GM13977 (cell line): ENCODE data around the gene POLN.

ENCODE experiments used
- DNase-seq: peaks from one replicate; pipeline ENCODE4 v3.0.0; 2012; ENCODE audit warnings: low spot score
- in situ Hi-C: fragments of 300-500 bp; cut with MboI; formaldehyde crosslinking; loops from one replicate; pipeline ENCODE4 v1.12.0; 2022; ENCODE audit warnings: low sequenced_read_pairs, low pct_unique_long_range_greater_than_20kb, mixed read lengths, inconsistent platforms; ENCODE audit not compliant: unreplicated experiment
- TF ChIP-seq, protein P1 (sequence below): IDR thresholded peaks from 2 replicates; pipeline ENCODE4 v1.5.1; 2012; ENCODE audit warnings: mild to moderate bottlenecking, control low read depth; ENCODE audit not compliant: insufficient read depth; ENCODE audit errors: extremely low read depth, missing control alignments

The POLN gene

DNA sequence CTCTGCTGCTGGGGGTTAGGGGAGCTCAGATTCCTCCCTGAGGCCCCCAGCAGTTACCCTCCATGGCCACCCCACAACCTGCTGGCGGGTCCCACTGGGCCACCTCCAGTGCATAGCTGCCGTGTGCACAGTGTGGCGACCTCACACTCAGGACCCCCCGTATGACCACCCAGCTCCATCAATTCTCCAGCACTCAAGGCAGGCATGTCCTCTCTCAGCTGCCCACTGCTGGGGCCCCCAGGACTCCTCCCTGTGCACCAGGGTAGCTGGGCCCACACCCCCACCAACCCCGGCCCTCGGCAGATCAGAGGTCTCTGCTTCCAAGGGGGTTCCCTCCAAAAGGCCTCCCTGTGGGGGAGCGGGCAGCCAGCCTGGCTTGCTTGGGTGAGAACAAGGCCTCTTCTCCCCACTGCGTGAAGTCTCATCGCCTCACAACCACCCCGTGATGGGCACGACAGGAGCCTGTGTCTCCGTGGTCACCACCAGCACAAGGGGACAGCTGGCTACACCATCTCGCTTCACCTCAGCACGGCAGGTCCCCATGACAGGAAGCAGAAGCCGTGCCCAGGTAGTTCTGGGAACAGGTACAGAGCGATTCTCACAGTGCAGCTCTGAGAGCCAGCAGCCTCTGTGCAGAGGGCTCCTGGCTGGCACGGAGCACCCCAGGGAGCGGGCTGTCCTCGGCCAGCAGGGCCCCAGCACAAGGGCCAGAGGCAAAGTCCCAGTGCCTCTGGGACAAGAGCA lies 4.6 kb upstream of the POLN start:
- in situ Hi-C loops: no loop called here
- peak; percentile 11 for DNase-seq
- TF ChIP-seq, protein P1, sequence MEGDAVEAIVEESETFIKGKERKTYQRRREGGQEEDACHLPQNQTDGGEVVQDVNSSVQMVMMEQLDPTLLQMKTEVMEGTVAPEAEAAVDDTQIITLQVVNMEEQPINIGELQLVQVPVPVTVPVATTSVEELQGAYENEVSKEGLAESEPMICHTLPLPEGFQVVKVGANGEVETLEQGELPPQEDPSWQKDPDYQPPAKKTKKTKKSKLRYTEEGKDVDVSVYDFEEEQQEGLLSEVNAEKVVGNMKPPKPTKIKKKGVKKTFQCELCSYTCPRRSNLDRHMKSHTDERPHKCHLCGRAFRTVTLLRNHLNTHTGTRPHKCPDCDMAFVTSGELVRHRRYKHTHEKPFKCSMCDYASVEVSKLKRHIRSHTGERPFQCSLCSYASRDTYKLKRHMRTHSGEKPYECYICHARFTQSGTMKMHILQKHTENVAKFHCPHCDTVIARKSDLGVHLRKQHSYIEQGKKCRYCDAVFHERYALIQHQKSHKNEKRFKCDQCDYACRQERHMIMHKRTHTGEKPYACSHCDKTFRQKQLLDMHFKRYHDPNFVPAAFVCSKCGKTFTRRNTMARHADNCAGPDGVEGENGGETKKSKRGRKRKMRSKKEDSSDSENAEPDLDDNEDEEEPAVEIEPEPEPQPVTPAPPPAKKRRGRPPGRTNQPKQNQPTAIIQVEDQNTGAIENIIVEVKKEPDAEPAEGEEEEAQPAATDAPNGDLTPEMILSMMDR: no peak

DNA sequence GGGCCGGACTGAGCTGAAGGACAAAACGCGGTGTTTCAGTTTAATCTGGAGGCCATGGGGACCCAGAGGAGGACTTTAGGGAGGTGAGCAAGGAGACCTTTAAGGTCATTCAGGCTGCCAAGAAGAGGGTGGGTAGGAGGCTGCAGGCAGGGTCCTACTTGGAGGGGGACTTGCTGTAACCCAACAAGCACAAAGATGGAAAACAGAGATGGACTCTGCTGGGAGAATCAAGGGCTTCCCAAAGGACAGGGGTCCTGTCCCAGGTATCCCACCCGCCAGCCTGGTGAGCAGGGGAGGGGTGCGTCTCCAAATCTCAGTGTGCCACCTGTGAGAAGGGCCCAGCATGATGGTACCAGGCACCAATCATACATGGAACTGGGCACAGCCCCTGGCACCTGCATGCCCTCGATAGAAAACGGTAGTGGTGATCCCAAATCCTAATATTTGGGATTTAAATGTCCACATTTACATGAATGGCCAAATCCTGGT lies 3.9 kb upstream of the POLN start:
- TF ChIP-seq, protein P1: no peak
- in situ Hi-C loops: no loop called here
- DNase-seq: peak; percentile 9

DNA sequence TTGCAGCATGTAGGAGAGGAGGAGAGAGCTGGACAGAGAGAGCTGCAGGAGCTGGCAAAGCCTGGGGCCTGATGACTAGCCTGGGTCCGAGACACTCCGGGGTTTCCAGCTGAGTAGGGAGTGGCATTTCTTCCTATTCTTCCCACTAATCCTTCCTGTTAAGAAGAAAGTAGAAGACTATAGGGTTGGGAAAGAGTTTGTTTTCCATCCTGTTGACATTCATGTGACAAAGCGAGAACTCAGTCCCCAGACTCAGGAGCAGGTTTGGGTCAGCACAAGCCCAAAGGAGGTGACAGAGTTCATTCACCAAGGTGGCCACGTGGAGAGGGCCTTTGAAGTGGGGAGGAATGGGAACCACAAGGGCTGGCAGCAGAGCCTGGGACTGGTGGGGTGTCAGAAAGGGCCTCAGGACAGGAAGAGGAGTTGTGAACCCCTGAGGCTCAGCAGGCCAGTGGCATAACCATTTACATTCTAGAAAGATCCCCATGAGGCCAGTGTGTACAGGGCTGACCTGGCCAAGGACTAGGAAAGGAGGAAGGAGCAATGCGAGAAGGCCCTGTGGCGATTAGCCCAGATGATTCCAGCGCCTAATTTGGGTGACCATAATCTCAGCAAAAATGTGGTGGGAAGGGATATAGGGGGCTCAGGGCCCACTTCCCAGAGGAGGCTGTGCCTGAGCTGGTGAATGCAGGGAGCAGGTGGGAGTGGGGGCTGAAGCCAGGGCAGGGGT lies 3.3 kb upstream of the POLN start:
- peak; percentile 12 for DNase-seq
- in situ Hi-C loops: no loop called here
- TF ChIP-seq, protein P1: no peak

DNA sequence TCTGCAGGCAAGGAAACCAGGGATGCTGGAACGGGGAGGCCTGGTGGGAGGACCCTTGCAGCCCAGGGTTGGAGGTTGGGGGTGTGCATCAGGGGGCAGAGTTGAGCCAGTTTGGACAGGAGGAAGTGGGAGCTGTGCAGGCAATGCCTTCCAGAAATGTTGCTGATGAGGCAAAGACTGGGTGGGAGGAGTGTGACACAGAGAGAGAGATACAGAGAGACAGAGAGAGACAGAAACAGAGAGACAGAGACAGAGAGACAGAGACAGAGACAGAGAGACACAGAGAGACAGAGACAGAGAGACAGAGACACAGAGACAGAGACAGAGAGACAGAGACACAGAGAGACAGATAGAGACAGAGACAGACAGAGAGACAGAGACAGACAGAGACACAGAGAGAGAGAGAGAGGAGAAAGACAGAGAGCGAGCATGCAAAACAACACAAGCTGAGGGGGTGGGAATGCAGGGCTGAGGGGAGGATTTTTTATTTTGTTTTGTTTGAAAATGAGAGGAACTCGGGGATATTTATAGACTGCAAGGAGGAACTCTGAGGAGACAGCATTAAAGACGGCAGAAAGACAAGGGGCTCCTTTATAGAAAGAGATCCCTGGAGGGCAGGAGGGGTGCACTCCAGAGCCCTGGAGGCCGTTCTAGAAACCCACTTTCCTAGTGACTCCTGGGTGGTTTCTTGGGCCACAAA lies 1.9 kb upstream of the POLN start:
- DNase-seq: peak; percentile 44
- in situ Hi-C loops: no loop called here
- TF ChIP-seq, protein P1: peak; percentile 36

DNA sequence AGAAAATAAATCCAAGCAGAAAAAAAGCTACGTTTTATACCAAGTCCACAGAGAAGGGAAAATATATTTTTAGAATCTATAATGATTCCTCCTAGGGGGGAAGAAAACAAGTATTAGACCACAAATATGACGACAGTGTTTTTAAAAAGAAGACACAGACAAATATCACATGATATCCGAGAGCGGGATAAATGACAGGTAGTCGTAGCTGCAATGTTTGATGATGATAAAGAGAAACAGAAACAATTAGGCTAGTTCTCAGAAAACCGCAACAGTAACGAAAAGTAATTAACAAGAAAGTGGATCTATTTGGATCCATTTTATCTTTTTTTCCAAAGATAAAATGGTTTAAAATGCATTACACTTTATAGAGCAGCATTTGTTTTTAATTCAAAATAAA lies 918 bp downstream of the POLN start:
- DNase-seq: peak; percentile 17
- in situ Hi-C loops: no loop called here
- TF ChIP-seq, protein P1: no peak

DNA sequence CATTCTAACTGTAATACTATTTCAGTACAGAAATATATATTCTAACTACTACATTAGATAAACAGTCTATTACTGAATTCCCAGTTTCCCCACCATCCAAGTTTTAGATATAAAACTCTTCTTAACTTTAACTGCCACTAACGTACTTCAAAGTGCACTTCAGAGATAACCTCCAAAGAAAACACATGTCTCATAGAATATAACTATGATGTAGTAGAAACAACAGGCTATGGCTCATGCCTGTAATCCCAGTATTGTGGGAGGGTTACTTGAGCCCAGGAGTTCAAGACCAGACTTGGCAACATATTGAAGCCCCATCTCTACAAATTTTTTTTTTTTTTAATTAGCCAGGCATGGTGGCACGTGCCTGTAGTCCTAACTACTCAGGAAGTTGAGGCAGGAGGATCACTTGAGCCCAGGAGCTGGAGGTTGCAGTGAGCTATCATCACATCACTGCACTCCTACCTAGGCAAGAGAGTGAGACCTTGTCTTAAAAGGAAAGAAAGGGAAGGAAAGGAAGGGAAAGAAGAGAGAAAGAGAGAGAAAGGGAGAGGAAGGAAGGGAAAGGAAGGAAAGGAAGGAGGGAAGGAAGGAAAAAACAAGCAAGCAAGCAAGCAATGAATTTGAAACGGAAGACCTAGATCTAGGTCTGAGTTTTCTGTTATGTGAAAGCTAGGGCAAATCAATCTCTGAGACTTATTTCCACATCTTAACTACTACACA lies 4.8 kb downstream of the POLN start:
- DNase-seq: no peak
- in situ Hi-C loops: no loop called here
- TF ChIP-seq, protein P1: no peak
